ENCODE results near the gene DOK5.

Gene DOK5

DNA sequence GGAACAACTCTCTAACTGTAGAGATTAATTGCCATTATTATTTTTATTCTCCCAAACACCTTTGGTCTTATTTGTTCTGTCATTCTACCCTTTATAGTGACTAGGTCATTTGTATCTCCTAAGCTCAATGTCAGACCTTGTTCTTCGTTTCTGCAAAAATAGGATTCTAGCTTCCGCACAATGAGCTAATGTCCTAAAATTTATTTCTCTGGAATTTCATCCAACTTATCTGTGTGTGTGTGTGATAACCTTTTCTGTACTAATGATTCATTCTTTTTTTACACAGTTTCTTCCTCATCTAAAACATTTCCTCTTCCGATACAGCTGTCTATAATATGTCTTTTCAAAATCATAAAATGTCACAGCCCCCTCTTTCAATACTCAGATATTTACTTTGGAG is 84.5 kb downstream of the DOK5 start:
- no peak for DNase-seq (ENCODE audit: low spot score)

DNA sequence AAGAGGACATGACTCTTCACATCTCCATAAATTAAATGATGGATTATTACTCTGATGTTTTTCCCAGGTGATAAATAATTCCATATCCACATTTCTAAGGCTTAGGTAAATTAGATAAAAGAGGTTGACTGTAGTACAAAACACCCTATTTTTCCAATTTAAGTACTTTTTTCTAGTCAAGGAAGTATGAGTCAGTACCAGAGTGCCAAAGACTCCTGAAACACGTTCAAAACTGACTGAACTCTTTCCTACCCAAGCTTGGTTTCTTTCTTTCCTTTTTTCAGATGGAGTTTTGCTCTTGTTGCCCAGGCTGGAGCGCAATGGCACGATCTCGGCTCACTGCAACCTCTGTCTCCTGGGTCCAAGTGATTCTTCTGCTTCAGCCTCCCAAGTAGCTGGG is 85.0 kb downstream of the DOK5 start:
- no peak for DNase-seq (ENCODE audit: low spot score)

DNA sequence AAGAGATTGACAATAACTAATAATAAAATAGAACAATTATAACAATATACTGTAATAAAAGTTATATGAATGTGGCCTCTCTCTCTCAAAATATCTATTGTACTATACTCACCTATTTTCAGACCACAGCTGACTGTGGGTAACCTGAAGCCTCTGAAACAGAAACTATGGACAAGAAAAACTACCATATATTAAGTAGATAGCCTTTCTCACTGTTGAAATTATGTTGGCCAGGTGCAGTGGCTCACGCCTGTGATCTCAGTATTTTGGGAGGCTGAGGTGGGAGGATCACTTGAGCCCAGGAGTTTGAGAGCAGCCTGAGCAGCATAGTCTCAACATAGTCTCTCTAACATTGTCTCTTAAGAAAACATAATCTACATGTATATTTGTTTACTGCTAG is 89.9 kb downstream of the DOK5 start:
- no peak for DNase-seq (ENCODE audit: low spot score)

DNA sequence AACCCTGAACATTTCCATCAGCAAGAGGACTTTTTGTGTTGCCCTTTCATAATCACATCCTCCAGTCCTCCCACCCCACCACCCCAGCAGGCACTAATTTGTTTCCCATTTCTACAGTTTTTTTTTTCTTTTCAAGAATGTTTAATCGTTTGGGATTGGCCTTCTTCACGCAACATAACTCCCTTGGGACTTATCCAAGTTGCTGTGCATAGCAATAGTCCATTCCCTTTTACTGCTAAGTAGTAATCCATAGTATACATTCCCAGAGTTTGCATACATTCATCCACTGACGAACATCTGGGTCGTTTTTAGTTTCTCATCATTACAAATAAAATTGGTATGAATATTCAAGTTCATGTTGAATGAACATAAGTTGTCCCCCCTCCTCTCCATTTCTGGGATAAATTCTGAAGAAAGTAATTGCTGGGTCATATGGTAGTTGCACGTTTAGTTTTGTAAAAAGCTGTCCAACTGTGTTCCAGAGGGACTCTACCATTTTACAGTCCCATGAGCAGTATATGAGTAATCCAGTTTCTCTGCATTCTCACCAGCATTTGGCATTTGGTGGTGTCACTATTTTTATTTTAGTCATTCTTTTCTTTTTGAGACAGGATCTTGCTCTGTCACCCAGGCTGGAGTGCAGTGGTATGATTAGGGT is 90.8 kb downstream of the DOK5 start:
- DNase-seq (ENCODE audit: low spot score), result no peak

DNA sequence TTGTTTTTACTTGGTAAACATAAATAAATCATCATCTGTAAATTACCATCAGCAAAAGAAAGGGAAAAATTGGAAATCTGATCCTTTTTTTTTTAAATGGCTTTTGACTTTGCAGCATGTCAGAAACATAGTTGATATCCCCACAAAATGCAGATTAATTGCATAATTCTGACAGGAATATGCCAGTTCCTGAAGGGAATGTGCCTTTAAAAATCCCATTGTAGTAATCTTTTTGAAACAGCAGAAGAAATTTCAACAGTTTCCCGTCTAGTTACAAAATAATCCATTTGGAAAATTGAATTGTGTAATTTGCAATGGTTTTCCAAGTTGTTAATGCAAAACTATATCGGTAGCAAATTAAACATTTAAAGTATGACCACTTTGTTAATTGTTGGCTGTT is 95.2 kb downstream of the DOK5 start:
- DNase-seq (ENCODE audit: low spot score), result no peak

DNA sequence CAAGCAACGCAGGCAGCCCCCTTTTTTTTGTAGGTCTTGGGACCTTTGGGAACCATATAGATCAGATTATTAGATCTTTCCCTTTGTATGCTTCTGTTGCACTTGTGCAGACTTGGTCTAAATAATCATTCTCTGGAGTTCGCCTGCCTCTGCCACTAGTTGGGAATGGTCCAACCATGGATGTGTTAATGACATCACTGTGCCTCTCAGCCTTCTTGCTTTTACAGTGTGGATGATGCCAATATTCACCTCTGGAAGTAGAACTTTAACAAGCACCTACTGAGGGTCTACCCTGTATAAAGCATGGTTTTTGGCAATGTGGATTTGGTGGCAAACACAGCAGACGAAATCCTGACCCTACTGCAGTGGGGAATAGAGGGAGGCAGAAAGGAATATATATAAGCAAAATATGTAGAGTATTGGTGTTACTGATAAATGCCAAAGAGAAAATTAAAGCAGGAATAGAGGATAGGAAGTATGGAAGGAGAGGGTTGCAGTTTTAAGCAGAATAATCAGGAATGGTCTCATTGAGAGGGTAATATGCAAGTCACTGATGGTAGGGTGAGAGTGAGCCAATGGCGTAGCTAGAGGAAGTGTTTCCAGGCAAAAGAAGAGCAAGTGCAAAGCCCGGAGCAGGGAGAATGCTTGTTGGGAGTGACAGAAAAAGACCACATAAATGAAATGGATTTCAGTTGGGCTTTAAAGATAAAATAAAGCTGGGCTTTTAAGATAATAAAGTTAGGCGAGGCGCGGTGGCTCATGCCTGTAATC is 97.5 kb downstream of the DOK5 start:
- no peak for DNase-seq (ENCODE audit: low spot score)

DNA sequence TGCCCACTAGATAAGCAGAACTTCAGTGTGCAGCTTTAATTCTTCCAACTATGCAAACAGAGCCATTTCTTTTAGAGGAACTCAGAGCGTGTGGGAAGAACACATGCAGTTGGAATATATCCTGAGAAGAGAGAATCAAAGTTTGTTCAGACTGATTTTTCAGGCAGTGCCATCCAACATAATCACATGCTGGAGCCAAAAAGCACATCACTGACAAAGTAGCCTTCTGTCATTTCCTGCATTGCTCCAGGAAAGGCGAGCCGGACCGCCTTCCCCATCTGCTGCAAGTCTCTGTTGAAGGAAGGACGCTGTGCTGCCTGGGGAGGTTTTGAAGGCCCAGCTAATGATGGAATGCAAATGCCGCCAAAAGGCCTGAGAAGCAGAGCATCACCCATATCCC is 98.4 kb downstream of the DOK5 start:
- DNase-seq (ENCODE audit: low spot score), result no peak

DNA sequence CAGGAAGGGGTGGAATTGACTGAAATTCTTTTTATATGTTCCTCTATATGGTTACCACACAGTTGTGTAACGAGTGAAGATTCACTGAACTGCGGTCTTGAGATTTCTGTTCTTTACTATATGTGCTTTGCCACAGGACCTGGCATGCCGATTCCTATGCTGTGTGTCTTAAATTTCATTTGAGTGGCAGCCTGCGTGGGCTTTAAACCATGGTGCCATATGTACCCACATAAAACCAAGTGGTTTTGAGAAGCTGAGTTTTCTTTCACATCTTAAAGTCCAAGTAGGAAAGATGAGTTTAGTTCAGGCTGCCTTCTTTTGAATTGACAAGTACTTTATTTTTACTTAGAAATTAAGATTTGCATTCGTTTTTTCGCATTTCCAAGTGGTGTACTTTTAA is 101.1 kb downstream of the DOK5 start:
- no peak for DNase-seq (ENCODE audit: low spot score)

DNA sequence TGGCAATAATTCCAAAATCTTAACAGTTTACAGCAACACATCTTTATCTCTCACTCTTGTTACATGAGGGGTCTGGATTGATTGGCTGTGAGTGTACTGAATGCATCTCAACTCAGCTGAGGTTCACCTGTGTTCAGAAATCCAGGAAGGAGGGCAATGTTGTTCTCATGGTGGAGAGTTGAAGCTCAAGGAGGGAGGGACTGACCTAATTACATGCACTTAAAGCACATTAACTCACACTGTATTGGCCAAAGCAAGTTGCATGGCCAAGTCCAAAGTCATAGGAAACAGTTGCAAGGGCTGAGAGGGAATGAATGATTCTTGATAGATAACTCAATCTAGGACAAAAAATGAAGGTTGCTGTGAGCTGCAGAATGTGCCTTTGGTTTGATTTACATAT is 102.2 kb downstream of the DOK5 start:
- DNase-seq (ENCODE audit: low spot score), result no peak

DNA sequence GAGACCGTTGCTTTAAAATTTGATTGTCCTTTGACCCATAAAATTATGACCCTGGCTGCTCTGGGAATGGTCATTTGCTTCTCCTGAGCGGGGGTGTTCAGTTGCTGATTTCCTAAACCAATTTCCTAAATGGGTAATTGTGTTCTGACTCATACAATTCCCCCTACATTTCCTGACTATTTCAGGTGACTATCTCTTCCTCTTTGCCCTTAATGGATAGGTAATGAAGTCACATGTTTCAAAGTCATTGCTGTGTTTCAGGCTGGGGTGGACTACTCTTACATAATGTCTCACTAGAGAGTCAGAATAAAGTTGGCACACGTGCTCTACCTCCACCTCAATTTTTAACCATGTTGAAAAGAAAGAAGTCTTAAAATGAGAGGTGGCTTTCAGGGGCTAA is 109.8 kb downstream of the DOK5 start:
- DNase-seq (ENCODE audit: low spot score), result no peak

DNA sequence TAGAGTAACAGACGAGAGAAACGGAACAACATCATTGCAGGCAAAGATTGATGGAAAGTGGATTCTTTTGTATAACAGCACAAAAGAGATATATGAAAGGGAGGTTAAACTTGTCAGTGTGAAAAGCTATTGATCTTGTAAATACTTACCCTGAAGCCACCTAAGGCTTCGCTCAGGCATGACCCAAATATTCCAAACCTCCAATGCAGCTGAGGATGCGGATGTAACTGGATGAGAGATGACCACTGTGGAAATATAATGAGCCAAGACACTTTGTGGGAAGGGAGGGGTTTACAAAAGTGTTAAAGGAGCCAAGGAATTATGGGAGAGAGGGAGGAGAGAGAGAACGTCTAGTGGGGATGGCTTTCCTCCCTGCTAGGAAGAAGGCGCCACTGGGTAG is 112.0 kb downstream of the DOK5 start:
- no peak for DNase-seq (ENCODE audit: low spot score)

DNA sequence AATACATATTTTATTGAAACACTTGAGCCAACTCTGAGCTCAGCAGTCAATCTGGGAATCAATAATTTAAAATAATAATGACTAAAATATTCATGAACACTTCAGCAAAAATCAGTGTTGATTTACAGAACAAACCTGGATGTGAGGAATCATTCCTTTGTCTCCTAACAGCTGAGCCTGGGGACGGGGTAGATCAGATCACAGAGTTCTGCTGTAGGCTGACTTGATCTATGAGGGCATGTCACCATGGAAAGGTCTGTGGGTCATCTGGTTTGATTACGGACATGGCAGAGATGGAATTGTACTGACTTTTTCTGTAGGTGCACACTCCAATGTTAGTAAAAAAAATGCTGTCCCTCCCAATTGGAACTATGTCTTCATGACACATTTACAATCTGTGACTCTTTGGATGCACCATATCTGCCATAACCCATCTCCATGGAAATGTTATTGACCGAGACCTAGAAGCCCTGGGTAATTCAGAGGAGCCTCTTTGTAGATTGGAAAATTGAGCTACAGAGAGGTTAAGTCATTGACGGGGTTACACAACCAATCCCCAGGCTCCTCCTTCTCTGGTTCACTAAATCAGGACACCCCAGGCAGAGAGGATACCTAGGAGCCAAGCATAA is 114.1 kb downstream of the DOK5 start:
- DNase-seq (ENCODE audit: low spot score), result no peak

DNA sequence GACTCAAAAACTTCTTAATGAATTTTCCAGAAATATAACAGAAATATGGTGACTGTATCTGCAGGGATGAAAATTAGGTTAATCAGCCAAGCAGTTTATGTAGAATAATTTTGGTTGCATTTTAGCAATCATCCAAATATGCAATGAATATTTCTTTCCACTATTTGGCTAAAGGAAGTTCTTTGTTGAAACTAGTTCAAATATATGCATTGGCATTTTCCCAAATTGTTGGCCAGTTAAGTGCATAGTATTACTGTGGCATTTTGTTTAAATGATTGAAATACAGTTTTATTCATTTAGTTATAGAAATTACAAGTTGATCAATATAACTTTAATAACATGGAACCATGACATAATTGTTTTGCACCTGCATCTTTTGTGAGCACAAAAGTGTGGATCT is 115.5 kb downstream of the DOK5 start:
- DNase-seq (ENCODE audit: low spot score), result no peak

DNA sequence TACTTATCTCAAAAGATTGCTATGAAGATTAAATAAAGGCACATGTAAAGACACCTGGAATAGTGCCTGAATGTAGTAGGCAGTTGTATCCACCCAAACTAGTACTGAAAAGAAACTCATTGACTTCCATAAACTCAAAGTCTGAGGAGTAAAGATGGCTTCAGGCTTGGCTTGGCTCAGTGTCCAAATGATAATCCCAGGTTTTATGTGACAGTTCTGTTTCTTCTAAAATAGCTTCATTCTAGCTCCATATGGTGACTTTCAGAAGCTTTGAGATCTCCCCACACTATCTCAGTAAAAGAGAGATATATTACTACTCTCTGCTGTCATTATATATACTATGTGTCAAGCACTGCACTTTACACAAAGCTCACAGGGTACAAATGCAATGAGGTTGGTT is 121.3 kb downstream of the DOK5 start:
- no peak for DNase-seq (ENCODE audit: low spot score)

DNA sequence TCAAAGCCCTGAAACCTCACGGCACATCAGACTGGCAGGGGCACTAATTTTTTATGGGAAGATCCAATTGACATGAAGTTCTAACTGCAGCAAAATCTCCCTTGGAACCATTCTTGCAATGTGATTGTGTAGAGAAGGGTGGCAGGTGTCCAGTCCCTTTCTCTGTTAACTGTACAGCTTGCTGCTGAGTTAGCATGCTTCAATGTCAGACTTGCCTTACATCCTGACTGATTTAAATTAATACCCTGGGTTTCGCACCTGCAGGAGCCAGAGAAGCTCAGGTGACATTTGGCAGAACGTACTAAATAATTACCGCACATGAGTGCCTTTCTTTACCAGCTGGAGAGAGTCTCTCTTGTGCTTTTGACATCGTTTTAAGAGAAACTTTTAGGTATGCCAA is 123.0 kb downstream of the DOK5 start:
- DNase-seq (ENCODE audit: low spot score), result no peak

DNA sequence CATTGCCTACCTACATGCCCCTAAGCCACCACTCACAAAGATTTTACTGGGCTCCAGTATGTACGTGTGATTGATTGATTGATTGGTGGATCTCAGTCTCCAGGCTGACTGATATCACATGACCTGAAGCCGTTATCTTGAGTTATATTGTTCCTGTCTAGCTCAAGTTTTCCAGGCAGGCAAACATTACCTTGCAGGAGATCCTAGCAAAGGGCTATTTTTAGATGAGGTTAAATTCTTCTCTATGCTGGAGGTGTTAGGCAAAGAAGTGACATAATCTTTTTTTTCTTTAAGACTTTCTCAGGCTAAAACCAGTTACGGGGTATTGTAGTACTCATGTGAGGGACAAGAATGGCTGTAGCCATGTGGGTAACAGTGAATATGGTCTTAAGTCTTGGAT is 125.2 kb downstream of the DOK5 start:
- no peak for DNase-seq (ENCODE audit: low spot score)

DNA sequence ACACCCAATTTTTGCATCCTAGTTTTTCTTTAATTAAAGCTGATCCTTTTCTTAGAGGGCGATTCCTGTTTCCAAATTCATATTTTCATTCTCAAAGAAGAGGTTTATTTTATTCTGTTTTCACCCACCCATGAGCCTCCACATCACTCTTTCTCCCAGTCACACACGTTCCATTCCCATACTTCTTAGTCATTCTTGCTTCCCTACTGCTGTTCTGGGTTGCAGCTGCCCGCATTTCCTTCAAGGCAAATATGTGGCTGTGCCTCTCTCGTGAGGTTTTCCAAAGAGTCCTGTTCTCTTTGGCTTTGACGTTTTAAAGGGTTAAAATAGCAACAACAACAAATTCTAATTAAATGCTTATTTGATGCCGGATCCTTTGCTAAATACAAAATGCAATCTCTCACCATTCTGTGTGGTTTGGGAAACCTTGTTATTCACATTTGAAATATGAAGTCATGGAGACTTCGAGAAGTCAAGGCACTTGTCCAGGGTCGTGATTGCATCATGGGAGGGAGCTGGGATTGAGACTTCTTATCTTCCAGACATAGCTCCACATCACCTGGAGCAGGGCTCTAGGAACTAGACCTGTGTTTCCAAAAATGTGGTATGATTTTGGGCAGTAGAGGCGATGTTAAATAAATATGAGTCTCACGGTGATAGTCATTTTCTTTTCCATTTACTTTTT is 126.6 kb downstream of the DOK5 start:
- DNase-seq (ENCODE audit: low spot score), result no peak

DNA sequence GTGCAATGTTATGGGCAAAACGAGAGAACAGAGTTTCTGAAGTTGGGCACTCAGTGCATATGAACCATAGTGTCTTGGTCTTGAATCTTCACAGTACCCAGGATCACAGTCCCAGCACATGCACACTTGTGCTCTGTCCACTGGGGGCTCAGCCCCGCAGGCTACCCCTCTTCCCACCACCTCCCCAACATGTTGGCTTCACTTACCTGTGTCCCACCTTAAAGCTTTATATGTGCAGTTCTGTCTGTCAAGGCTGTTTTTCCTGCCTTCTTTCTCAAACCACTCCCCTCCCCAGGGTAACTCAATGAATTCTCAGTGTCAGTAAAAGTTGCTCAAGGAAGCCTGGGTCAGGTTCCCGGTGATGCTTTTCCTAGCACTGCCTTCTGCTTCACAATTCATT is 129.9 kb downstream of the DOK5 start:
- no peak for DNase-seq (ENCODE audit: low spot score)

DNA sequence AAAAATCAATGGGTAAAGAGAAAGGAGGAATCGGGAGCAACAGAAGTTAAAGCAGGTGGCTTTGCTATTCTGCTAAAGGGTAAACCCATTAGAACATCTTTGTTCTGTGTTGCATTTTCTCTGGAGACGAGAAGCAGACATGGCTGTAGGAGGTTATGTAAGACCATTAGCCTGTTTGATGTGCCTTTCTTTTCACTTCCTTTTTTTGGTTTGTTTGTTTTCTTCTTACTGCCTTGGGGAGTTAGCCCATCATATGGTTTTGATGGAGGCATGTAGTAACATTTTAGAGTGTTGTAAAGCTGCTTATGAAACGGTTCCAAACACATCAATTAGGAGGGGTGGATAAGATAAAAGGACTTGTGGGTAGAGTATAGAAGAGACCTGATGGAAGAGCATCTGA is 131.0 kb downstream of the DOK5 start:
- DNase-seq (ENCODE audit: low spot score), result no peak

DNA sequence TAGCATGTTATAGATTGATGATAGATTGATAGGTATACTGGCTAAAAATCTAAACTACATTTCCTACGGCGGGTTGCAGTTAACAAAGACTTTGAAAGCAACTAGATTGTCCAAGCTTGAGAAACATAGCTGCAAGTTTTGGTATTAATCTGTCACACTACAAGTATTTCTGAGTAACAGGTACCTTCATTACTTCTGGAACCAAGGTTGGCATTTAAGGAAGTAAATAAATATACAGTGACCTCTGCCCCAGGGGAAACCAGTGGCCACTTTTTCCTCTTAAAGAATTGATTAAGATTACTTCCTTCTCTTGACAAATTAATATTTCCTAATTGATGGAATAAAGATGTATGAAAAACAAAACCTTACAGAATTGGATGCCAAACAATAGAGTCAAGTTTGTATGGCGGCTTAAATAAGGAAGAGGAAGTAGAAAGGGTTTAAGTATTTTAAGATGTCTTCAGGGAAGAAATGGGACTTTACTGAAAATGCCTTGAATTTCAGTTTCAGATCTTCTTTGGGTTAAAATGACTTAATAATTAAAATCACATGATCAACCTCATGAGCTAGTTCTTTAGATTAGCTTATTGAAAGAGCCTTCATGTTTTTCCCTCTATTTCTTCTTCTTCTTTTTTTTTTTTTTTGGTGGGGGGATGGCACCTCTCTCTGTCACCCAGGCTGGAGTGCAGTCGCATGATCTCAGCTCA is 132.8 kb downstream of the DOK5 start:
- no peak for DNase-seq (ENCODE audit: low spot score)

DNA sequence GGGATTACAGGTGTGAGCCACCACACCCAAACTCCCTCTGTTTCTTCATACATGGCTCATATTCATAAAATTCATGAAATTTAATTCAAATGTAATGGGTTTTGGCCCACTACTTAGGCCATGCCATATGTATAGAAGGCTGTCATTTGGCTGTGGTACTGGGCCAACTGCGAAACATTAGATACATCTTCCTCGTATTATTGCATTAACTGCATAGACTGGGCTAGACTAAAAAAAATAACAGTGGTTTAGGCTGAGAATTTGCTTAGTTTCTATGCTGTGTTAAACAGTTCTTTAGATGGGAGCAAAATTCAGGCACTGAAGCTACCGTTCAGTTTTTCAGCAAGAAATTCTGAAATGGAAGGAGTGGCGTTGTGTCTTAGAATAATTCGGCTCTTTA is 133.6 kb downstream of the DOK5 start:
- DNase-seq (ENCODE audit: low spot score), result no peak

DNA sequence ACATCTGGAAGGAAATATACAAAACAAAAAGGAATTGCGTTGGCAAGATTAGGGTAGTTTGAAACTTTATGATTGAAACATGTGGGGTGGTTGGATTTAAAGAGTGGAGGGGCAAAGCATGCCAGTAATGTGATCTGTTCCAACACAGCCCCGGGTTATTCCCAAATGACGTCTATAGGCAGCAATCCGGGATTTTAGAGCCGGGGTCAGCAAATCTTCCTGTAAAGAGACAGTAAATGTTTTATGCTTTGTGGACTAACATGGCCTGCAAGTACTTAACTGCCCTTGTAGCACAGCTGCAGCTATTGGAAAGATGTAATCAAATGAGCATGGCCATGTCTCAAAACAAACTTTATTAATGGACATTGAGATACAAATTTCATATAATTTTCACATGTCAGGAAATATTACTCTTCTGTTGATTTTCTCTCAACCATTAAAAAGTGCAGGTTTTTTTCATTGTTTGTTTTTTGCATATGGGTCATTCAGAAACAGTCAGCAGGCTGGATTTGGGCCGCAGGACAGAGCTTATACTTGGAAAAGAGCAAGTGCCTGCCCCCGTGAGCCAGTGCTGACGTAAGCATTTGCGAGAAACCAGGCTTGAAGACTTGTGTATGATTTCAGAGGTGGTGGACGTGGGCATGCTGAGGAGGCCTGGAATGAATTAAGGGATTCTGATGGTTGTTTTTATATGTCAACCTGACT is 136.5 kb downstream of the DOK5 start:
- DNase-seq (ENCODE audit: low spot score), result no peak

Data from hematopoietic multipotent progenitor cell treated with erythropoietin and hydrocortisone succinate and interleukin-3 and kit ligand, for 15 days (in vitro differentiated cells).